GM12873 (cell line): ENCODE measurements around the gene IL6.

Experiments used
- CTCF ChIP-seq: IDR thresholded peaks from 2 replicates; pipeline ENCODE4 v1.5.1; 2012; ENCODE audit warnings: low read depth, mild to moderate bottlenecking, moderate library complexity, low read length, control low read depth; ENCODE audit not compliant: insufficient read depth; ENCODE audit errors: missing control alignments

Gene IL6

DNA sequence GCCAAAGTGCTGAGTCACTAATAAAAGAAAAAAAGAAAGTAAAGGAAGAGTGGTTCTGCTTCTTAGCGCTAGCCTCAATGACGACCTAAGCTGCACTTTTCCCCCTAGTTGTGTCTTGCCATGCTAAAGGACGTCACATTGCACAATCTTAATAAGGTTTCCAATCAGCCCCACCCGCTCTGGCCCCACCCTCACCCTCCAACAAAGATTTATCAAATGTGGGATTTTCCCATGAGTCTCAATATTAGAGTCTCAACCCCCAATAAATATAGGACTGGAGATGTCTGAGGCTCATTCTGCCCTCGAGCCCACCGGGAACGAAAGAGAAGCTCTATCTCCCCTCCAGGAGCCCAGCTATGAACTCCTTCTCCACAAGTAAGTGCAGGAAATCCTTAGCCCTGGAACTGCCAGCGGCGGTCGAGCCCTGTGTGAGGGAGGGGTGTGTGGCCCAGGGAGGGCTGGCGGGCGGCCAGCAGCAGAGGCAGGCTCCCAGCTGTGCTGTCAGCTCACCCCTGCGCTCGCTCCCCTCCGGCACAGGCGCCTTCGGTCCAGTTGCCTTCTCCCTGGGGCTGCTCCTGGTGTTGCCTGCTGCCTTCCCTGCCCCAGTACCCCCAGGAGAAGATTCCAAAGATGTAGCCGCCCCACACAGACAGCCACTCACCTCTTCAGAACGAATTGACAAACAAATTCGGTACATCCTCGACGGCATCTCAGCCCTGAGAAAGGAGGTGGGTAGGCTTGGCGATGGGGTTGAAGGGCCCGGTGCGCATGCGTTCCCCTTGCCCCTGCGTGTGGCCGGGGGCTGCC lies at the start of gene IL6:
Gene IL6 (plus strand): TSS at position 294 of the 807 bp plus-strand sequence. CDS start 63 bp downstream, at position 357.
- TF ChIP-seq CTCF, result no peak

DNA sequence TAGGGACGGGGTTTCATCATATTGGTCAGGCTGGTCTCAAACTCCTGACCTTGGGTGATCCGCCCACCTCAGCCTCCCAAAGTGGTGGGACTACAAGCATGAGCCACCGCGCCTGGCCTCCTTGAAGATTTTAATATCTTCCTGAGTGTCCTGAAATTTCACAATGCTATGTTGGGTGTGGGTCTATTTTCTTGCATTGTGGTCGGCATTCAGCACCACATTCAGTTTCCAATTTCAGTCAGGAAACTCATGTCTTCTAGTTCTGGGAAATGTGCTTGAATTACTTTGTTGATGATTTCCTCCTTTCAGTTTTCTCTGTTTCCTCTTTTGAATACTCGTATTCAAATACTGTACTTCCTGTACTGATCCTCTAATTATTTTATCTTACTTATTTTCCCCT lies 49.3 kb upstream of the IL6 start:
- no peak for TF ChIP-seq CTCF

- no peak for TF ChIP-seq CTCF
Observed at GRCh38 chr7:22680482-22680911, 46.5 kb upstream of the IL6 start.

GRCh38 chr7:22681312-22681711 lies 45.7 kb upstream of the IL6 start:
- TF ChIP-seq CTCF, result no peak

GRCh38 chr7:22681852-22682657 lies 44.9 kb upstream of the IL6 start:
- TF ChIP-seq CTCF, result no peak

DNA sequence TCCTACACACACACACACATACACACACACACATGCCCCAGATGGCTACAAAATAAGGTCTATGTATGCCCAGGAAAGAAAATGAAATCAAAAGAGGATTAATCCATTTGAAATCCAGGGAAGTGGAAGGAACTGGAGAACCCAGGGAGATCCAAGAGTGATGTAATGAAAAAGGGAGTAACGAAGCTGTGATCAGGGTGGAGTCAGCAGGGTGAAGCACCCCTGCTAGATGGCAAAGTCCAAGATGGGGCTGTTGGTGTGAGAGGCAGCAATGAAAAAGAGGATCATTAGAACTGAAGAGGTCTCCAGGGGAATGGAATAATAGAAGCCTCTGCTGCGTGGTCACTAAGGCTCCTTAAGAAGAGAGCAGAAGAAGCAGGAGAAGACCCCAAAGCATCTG lies 43.6 kb upstream of the IL6 start:
- TF ChIP-seq CTCF, result no peak

DNA sequence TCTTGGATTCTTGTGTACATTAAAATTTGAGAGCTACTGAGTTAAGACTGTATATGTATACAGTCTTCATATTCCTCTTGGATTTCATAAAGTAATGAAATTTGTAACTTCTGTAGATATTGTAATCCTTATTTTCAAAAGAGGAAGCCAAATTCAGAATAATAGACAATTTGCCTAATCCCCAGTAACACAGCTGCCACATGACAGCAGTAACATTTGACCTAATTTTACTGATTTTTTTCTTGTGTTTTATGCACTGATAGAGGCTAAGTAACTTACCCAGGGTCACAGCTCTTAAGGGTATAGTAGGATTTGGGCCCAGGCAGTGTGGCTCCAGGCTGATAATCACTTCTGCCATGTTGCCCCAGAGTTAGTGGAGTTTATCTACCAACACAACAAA lies 40.4 kb upstream of the IL6 start:
- TF ChIP-seq CTCF, result no peak
